RPMI7951 (cell line): ENCODE measurements around the gene MS4A3. TPM values are rescaled to one million over a fixed set of nuclear protein-coding genes. Genes with fewer than 3 reads are reported as not detected.
"Not testable (repeated sequence)": the region's sequence is repeated elsewhere in the genome, so short reads cannot be mapped to it uniquely, and the experiment has no call there.

Experiments
- DNase-seq: peaks from one replicate; pipeline ENCODE4 v3.0.0-alpha.2; 2012; ENCODE audit warnings: low read depth
- total RNA-seq: library from RNA; depleted of rRNA; stranded (reverse); fragments of >200 nt; shearing (Covaris generic); gene quantifications from 2 replicates; pipeline ENCODE4 v1.2.3, GENCODE V29; 2014; rRNA removed

The MS4A3 gene
- not detected in 2 replicates for total RNA-seq

- DNase-seq = no peak
Measured at GRCh38 chr11:60056349-60056969, at the start of gene MS4A3. TSS of gene MS4A3 (plus strand) at chr11:60056665. CDS start at chr11:60061161, 4,496 bp downstream.

GRCh38 chr11:60016881-60017280, 39.6 kb upstream of the MS4A3 start, which contains the start of gene OOSP4B:
TSS of gene OOSP4B (plus strand) at chr11:60017181.
- no peak for DNase-seq

- DNase-seq = no peak
Measured at GRCh38 chr11:60018058-60018457, 38.4 kb upstream of the MS4A3 start.

- not testable (repeated sequence) for DNase-seq
Measured at GRCh38 chr11:60020376-60020775, 36.1 kb upstream of the MS4A3 start.

- DNase-seq = no peak
Measured at GRCh38 chr11:60029015-60029632, 27.3 kb upstream of the MS4A3 start.

- no peak for DNase-seq
Measured at GRCh38 chr11:60040109-60040508, 16.4 kb upstream of the MS4A3 start, which contains the start of gene OOSP2. TSS of gene OOSP2 (plus strand) at chr11:60040409. CDS start at chr11:60040460, 51 bp downstream.

- DNase-seq = not testable (repeated sequence)
Measured at GRCh38 chr11:60050422-60050821, 6.0 kb upstream of the MS4A3 start.

- not testable (repeated sequence) for DNase-seq
Measured at GRCh38 chr11:60050839-60051238, 5.6 kb upstream of the MS4A3 start.

GRCh38 chr11:60059052-60059451, 2.6 kb downstream of the MS4A3 start:
- DNase-seq = no peak

GRCh38 chr11:60059521-60060240, 3.2 kb downstream of the MS4A3 start:
- DNase-seq = no peak

- no peak for DNase-seq
Measured at GRCh38 chr11:60064111-60064510, 7.6 kb downstream of the MS4A3 start.

GRCh38 chr11:60065801-60066200, 9.3 kb downstream of the MS4A3 start:
- DNase-seq = no peak

- no peak for DNase-seq
Measured at GRCh38 chr11:60069450-60069849, 13.0 kb downstream of the MS4A3 start.

- not testable (repeated sequence) for DNase-seq
Measured at GRCh38 chr11:60071644-60072043, 15.2 kb downstream of the MS4A3 start.

- no peak for DNase-seq
Measured at GRCh38 chr11:60077216-60077817, 20.9 kb downstream of the MS4A3 start.

- DNase-seq = no peak
Measured at GRCh38 chr11:60077981-60078380, 21.5 kb downstream of the MS4A3 start.

- no peak for DNase-seq
Measured at GRCh38 chr11:60078745-60079144, 22.3 kb downstream of the MS4A3 start.

- DNase-seq = no peak
Measured at GRCh38 chr11:60080535-60080934, 24.1 kb downstream of the MS4A3 start.

GRCh38 chr11:60084631-60085273, 28.3 kb downstream of the MS4A3 start:
- DNase-seq = no peak

GRCh38 chr11:60085909-60086308, 29.4 kb downstream of the MS4A3 start:
- DNase-seq = no peak

GRCh38 chr11:60087239-60087638, 30.8 kb downstream of the MS4A3 start:
- DNase-seq = no peak

GRCh38 chr11:60088364-60088763, 31.9 kb downstream of the MS4A3 start, which contains the start of gene MS4A2:
TSS of gene MS4A2 (plus strand) at chr11:60088664. CDS start at chr11:60088766, 102 bp downstream.
- no peak for DNase-seq
